Activated CD8-positive, alpha-beta memory T cell treated with anti-CD3 and anti-CD28 coated beads, Interleukin-2, amount 50 U/mL, for 1 hour (primary cell): ENCODE measurements around the gene SPAG4.

Source experiments
- DNase-seq: peaks from one replicate; pipeline ENCODE4 v3.0.0-alpha.2; 2020; ENCODE audit errors: extremely low read depth

The SPAG4 gene

DNA sequence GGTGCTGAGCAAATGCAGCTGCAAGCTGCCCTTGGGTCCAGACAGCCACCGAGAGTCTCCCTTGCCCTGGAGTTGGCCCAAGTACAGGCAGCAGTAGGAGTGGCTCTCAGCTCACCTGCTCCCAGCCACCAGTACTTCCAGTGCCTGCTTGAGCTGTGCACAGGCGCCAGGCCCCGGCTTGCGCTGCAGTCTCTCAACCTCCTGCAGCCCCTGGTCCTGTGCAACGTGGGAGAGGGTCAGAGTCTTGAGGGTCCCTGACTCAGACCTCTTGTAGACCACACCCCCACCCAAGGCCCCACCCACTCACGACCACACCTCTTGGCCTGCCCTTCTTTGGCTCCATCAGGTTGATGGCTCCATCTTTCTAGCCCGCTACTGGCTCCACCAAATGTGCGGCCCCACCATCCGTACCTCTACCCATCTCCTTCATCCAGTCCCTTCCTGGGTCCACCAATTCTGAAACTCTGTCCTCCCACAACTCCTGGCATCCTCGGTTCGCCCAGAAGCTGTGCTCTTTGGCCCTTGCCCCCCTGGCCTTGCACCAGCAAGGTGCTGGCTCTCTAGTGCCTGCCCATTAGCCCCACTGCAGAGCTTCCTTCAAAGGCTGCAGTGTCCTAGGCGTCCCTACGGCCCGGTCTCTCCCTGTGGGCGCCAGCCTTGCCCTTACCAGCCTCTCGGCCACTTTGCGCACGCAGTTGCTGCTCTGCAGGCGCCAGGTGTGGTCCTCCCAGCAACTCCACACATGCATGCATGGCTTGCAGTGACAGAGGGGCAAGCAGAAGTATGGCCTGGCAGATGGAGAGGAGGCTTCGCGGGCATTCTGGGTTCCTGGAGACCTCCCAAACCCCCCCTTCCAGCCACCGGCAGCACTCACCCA lies 16.5 kb upstream of the SPAG4 start:
- DNase-seq = no peak

DNA sequence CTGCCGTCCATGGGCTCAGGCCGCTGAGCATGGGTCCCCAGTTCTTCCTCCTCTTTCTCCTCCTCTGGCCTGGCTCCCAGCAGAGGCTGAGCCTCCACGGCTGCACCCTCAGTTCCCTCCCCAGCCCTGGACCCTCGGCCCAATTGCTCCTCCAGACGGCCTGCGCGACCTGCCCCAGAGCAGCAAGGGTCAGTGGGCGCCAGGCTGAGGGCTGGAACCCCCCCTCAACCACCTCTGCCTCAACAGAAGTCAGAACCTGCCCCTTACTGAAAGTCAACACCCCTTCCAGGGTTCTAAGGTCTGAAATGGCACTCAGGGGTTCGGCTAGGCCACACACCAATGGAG lies 15.9 kb upstream of the SPAG4 start:
- no peak for DNase-seq

DNA sequence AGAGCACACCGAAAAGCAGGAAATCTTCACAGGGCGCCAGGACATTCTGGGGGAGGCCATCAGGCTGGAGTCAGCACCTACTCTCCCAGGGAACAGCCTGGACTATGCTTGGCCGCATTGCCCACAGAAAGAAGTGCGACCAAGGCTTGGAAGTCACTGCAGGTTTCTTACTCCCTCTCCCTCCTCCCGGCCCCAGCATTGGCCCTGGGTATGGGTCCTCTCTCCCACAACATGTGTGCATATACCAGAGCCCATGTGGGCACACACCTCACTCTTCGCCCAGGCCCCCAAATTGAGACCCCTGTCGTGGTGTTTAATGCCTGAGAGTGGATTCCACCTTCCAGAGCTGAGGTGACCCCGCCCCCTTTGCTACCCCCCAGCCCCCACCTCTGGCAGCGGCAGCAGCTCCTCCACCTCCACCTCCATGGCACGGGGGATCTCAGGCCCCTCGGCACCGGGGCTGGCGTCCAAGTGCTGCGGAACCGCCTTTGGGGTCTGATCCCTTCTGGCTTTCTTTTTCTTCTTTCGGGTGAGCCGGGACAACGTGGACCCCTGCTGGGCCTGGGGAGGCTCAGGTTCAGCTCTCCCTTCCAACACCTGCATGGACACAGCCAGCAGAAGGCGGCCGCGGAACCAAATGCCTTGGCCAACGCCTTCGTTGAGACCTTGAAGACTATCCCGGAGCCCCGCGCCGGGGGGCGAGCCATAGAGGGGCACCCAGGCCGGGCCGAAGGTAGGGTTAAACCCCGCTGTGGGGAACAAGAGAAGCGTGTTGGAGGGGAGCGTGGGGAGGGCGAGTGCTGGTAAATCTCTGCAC lies 15.2 kb upstream of the SPAG4 start:
- no peak for DNase-seq

DNA sequence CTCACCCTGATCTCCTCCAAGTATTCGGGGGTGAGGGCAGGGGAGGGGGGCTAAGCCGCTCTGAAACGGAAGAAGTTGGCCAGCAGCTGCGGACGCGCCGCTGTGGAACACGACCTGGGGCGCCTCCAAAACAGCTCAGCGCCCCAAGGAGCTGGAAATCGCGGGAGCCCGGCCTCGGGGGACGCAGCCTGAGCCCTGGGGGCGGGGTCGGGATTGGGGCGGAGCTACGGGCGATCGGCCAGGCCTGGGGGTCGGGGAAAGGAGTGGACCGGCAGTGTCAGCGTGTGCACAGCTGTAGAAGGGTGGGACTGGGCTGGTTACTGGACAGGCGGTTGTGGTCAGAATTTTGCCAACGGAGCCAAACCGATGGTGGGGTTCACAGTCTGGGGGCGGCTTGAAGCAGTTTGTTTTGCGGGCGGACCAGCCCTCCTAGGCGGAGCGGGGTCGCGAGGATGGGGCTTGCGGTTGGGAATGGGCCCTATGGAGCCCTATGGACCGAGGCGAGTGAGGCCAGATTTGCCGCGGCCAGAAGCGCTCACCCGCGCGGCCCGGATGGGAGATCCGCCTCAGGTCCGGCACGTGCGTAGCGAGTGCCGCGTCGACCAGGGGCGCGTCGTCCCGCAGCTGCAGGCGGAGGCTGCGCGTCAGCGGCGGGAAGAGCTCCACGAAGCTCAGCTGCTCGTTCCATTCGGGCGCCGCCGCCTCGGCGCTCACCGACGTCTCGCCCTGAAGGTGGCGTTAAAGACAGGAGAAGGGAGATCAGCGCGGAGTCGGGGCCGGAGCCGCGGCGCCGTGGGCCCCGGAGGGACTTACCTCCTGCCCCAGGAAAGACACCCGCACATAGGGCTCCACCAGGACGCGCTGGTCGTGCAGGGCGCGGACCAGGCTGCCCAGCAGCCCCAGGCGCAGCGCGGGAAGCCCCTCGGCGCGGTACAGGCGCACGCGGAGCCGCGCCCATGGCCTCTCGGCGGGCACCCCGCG lies 14.3 kb upstream of the SPAG4 start:
- peak; percentile 45 for DNase-seq

DNA sequence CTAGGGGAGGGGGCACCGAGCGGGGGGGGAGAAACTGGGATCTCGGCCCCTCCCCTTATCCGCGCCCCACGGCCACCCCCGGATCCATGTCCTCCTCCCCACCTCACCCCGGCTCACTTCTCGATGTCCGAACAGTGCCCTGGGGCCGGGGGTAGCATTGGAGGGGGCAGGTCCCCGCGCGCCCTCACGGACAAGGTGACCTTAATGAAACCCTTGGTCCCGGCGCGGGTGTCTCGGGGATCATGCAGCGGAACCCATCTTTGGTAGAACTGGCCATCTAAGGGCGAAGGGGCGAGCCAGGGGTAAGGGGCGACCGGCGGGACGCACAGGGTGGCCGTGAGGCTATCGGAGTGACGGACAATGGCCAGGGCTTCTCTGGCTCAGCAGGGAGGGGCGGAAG lies 13.6 kb upstream of the SPAG4 start:
- DNase-seq = no peak

DNA sequence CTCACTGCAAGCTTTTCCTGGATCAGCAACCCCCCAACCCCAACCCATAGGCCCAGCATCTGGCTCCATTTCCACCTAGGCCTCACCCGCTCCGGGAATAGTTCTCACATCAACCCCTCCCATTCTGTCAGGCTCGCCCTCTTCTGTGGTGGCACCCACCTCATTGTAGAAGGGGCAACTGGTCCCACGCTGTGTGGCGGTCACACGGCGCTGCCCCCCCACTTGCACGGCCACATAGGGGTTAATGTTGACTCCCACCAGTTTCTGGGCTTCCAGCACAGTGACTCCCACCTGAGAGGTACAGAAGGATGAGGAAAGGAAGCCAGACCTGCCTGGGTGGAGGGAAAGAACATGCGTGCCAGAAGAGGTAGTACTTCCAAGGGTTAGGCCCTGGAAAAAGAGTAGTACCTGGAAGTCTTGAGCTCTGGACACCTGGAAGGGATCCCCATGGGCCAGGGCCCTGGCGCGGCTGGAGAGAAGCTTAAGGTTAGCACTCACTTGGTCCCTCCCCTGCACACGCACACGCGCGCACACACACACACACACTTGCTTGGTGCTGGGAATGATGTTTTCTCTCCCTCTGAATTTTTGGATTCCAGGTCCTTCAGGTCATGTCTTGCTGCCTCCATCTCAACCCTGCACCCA lies 12.7 kb upstream of the SPAG4 start:
- DNase-seq = no peak

DNA sequence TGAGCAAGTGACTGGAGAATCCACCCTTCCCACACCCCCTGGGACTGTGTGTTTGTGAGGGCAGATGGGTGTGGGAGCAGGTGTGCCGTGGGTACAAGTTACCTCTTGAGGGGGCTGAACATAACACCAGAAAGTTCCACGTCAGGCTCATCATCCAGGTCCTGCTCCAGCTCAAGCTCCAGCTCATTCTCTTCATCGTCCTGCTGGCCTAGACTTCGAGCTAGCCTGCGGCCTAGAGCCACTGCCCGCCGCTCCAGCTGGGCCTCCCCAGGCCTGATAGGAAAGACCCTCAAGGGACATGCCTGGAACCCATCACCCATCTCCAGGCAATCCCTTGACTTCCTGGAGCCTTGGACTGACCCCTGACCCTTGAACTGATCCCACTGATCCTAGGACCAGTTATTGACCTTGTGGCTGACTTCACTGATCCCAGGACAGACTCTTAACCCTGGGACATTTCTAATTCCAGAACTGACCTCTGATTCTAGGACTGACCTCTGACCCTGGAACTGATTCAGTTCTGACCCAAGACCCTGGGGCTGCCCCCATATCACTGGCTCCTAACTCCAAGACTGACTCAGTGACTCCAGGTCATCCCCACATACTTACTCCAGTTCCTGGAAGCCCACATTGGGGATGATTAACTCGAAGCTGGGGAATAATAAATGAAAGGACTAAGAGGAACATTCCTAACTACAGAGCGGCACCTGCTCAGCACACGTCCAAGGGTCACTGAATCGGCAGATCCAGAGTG lies 11.8 kb upstream of the SPAG4 start:
- no peak for DNase-seq

DNA sequence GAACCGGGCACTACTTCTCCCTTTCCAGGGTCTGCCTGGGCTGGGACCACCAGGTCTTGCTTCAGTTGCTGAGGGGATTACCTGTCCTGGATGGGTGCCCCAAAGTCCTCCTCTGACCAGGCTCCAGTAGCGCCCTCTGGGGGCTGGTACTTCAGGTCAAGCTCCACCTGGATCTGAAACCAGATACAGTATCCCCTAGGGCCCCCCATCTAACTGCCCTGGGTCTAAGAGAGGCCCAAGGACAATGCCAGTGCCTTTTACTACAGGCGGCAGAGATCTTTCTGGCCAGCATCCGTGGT lies 11.2 kb upstream of the SPAG4 start:
- DNase-seq = no peak

DNA sequence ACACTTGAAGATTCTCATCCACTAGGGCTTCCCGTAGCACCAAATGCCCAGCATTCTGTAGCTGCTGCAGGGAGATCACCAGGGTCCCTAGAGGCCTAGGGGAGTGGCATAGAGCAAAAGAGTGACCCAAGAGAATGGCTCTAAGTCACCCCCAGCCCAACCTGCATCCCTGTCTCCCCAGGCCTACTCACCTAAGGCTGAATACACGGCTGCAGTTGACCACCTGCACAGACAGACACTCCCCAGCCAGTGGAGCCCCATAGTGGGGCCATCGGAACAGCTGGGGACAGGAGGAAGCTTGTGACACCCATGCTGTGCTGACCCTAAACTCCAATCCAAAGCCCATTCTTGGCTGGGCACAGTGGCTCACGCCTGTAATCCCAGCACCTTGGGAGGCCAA lies 9.5 kb upstream of the SPAG4 start:
- no peak for DNase-seq

DNA sequence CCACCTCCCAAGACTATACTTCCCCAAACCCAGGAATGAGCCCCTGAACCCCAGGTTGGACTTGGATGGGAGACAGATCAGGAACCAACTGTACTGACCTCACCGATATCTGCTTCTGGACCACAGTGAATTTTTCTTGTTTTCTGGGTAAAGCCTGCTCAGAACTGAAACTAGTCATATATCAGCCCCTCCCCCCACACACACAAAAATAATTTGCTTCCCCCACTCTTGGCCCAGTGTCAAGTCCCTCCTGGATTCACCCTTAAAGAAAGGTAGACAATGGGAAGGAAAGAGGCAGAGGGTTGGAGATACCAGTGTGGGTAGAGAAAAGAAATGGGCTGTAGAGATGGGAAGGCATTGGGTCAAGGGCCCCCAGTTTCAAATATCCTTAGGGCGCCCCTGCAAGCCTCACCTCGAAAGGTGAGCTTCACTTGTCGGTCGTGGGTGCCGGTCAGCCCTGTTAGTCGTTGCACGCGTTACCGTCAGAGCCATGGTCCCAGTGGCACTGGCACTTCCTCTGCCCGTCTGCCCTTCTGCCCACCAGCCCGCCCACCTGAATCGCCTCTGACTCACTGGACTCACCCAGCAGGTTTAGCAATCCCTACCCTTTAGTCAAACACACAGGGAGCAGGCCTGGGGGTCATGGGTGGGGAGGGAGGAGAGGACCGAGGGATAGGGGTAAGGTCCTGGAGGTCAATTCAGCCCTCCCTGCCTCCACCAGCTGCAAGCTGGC lies 8.5 kb upstream of the SPAG4 start:
- DNase-seq = no peak

DNA sequence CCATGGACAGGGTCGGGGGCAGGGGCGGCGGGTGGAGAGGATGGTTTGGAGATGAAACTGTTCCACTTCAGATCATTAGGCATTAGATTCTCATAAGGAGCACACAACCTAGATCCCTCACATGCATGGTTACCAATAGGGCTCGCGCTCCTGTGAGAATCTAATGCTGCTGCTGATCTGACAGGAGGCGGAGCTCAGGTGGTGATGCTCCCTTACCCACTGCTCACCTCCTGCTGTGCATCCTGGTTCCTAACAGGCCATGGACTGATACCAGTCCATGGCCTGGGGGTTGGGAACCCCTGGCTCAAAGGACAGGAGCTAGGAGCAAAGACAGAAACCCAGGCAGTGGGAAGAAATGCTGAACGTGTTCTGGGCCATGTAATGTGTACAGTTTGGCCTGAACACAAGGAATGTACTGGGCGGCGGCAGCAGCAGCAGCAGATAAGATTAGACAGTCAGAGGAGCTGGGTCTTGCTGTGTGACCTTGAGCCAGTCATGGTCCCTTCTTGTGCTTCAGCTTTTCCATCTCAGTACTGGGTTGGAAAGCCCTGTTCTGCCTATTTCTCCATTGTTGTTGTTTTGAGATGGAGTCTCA lies 4.7 kb upstream of the SPAG4 start:
- DNase-seq = no peak

DNA sequence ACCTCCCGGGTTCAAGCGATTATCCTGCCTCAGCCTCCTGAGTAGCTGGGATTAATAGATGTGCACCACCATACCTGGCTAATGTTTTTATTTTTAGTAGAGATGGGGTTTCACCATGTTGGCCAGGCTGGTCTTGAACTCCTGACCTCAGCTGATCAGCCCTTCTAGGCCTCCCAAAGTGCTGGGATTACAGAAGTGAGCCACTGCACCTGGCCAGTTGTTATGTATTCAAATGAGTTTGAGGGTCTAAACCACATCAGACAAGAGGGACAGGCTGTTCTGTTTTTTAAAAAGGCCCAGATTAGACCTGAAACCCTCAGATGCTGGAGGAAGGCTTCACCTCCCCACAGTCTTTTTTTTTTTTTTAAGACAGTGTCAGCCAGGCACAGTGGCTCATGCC lies 4.1 kb upstream of the SPAG4 start:
- DNase-seq = no peak

DNA sequence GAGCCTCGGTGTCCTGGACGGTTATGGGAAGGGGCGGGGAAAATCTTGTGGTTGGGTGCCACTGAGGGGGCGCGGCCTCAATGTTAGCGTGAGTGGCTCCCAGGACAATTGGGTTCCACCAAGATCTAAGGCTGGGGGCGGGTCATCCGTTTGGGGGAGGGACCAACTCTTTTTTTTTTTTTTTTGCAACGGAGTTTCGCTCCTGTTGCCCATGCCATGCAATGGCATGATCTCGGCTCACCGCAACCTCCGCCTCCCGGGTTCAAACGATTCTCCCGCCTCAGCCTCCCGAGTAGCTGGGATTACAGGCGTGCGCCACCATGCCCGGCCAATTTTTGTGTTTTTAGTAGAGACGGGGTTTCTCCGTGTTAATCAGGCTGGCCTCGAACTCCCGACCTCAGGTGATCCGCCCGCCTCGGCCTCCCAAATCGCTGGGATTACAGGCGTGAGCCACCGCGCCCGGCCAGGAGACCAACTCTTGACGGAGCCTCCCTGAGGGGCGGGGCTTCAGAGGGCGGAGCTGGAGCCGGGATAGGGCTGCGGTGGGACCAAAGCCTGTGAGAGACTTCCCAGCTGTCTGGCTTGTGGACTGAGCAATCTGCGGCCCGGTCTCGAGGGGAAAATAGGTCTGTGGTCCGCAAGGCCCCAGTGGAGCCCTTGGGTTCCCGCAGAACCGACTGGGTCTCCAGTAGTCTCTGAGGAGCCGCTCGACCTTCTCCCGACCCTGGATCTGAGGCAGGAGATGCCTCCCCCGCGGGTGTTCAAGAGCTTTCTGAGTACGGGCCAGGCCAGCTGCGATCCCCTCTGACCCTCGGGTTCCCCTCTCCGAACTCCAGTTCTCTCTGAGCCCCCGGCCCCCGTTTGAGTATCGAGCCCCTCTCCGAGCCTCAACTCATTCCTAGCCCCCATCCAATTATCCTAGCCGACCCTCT lies 1.1 kb downstream of the SPAG4 start:
- DNase-seq = no peak

DNA sequence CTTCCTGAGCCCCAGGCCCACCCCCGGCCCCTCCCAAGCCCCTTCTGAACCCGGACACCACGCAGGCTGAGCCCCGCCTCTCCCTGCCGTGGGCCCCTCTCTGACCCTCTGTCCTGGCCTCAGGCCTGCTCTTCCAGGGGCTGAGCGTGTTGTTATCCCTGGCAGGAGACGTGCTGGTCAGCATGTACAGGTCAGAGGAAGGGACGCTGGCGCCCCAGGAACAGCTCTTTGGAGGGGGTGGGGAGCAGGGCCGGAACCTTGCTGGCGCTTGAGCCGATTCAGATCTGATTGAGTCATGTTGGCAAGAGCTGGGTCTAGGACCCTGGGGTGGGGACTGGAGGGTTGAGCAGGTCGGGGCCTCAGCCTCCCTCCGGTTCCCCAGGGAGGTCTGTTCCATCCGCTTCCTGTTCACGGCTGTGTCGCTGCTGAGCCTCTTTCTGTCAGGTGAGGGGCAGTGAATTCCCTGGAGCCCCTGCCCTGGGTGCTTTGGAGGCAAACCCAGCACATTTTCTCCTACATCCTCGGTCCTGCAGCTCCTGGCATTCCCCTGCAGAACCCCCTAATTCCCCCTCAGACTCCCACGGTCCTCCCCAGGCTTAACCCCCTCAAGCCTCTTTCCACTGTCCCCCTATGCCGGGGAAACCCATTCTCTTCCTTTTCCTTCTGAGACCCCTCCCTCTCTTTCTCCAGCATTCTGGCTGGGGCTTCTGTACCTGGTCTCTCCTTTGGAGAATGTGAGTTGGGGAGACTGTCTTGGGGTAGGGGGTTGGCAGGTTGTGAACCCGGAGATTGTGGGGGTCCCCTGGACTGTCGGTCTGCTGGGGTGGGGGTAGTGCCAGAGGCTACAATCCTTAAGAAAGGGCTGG lies 2.0 kb downstream of the SPAG4 start:
- no peak for DNase-seq

DNA sequence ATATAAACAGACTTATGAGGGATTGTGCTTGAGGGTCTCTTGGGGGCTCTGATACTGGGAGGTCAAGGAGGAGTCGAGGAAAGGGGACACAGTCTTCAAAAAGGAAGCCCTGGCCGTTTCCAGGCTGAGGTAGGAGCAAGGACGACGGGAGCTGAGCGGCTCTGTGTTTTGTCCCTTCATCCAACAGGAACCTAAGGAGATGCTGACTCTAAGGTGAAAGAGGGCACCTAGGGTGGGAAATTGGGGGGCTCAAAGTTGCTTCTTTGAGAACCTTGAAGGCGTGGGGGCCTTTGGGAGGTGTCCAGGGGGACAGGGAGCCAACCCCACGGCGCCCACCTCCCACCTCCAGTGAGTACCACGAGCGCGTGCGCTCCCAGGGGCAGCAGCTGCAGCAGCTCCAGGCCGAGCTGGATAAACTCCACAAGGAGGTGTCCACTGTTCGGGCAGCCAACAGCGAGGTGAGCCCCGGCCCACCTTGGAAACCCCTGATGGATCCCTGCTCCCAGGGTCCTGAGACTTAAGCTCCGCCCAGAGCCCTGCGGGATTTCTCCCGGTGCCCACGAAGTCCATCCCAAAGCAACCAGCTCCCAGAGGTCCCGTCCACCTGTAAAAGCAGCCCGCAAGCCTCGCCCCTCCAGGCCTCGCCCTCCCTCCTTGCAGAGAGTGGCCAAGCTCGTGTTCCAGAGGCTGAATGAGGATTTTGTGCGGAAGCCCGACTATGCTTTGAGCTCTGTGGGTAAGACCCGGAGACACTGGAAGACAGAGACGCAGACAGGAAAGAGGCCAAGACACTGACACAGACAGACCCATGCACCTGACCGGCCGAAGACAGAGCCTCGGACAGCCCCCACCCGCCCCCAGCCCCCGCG lies 2.9 kb downstream of the SPAG4 start:
- DNase-seq = no peak

DNA sequence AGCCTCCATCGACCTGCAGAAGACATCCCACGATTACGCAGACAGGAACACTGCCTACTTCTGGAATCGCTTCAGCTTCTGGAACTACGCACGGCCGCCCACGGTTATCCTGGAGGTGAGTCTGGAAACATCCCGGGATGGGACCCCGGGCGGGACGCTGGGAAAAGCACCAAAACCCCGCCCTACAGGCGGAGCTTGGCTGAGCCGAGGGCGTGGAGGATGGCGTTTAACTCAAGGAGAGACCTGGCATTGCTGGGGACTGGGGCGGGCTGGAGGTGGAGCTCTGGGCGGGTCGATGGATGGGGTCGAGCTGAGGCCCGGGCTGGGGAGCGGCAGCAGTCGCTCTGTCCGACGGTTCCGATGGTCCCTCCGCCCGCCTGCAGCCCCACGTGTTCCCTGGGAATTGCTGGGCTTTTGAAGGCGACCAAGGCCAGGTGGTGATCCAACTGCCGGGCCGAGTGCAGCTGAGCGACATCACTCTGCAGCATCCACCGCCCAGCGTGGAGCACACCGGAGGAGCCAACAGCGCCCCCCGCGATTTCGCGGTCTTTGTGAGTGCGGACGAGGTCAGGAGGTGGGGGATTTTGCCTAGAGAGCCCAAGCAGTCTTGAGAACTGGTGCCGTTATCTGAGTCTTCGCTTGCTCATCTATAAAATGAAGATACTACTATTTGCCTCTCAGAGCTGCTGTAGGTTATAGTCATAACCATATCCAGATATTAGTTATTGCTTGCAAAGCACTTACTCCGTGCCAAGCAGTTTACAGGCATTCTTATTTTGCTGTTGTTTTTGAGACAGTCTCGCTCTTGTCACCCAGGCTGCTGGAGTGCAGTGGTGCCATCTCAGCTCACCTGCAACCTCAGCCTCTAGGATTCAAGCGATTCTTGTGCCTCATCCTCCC lies 3.8 kb downstream of the SPAG4 start:
- peak; percentile 36 for DNase-seq
